ENCODE data around the gene SLC25A39.

DNA sequence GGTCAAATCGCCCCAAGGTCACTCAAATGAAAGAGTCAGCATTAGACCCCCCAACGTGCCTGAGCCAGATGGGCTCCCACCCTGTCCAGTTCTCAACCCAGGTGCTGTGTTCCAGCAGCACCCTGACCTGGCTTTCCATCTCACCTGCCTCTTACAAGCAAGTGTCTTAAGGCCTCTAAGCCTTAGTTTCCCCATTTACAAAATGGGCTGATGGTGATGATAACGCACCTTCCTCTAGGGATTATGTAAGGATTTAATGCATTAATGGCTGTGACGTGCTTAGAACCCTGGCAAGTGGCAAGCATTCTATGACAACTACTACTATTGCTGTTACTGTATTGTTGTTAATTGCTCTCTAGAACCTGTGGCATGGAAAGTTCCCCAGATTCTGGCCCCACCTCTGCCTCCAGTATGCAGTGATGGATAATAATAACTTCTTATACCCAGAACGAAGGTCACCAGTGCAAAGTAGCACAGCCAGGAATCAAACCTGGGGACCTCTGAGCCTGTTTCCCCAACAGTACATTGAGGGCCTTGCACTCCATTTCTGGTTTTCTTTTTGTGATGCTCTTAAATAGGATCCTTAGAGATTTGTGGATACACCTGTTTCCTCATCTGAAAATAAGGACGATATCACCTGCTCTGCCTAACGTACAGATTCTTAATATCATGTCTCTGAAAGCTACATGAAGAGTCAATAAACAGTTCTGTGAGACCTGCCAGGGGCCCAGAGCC is 3.3 kb upstream of the SLC25A39 start:
- TF ChIP-seq GATA2 (IDR thresholded peaks at IDR 0.05; ENCODE audit: low read depth, low read length) (no peak), GATA3 (IDR thresholded peaks at IDR 0.05; ENCODE audit: low read depth, low read length) (no peak)

Data from SH-SY5Y (cell line).